CD4-positive, alpha-beta T cell (primary cell): ENCODE measurements around the gene LTC4S. TPM values are rescaled to one million over a fixed set of nuclear protein-coding genes. Genes with fewer than 3 reads are reported as not detected.

Source experiments
- ATAC-seq: fragments of 200-7000 bp; cut with Tn5 transposase; one replicate; pipeline ENCODE4 v1.10.0; 2022; ENCODE audit warnings: mild to moderate bottlenecking; ENCODE audit not compliant: poor library complexity
- CTCF ChIA-PET: fragments of 350-600 bp; sonication (Branson Sonifier 250); formaldehyde crosslinking; loops from one replicate; lab custom pipeline; 2021; ENCODE audit warnings: antibody characterized with exemption, inconsistent platforms; lab: Charles Lee
- POLR2A ChIA-PET: fragments of 350-600 bp; sonication (Branson Sonifier 250); formaldehyde crosslinking; loops from one replicate; lab custom pipeline; 2021; ENCODE audit warnings: antibody characterized with exemption, inconsistent platforms; lab: Charles Lee
- DNase-seq, 14 experiments: peaks; one replicate each; pipeline ENCODE4 v3.0.0-alpha.2; 2013 to 2020; ENCODE audit warnings: mixed read lengths in 2 of 14
- H3K27ac ChIP-seq, 2 donors: one replicate each; pipeline versions ENCODE4 v1.5.1 to v1.7.0; 2013; ENCODE audit warnings: low read length in 2 of 2, low read depth in 1 of 2, mild to moderate bottlenecking in 1 of 2
- H3K27me3 ChIP-seq, 2 experiments: 1 replicate in 1 of 2; 2 replicates in 1 of 2; pipeline versions ENCODE4 v1.6.1 to v1.7.0; 2013; ENCODE audit warnings: low read length in 2 of 2, control low read depth in 1 of 2, mild to moderate bottlenecking in 1 of 2, moderate library complexity in 1 of 2; ENCODE audit not compliant: insufficient read depth in 2 of 2, control insufficient read depth in 1 of 2
- H3K36me3 ChIP-seq: one replicate; pipeline ENCODE4 v1.6.1; 2013; ENCODE audit warnings: low read length, control low read depth; ENCODE audit not compliant: insufficient read depth
- H3K4me1 ChIP-seq: one replicate; pipeline ENCODE4 v1.6.1; 2013; ENCODE audit warnings: low read length, control low read depth; ENCODE audit not compliant: insufficient read depth
- H3K4me3 ChIP-seq: one replicate; pipeline ENCODE4 v1.5.1; 2013; ENCODE audit warnings: mild to moderate bottlenecking, low read length, moderate library complexity
- H3K9me3 ChIP-seq, 2 experiments: 1 replicate in 1 of 2; 2 replicates in 1 of 2; pipeline versions ENCODE4 v1.6.1 to v1.7.0; 2013; ENCODE audit warnings: low read length in 2 of 2, mild to moderate bottlenecking in 2 of 2, control low read depth in 1 of 2, moderate library complexity in 1 of 2; ENCODE audit not compliant: control insufficient read depth in 1 of 2, insufficient read depth in 1 of 2
- H3K27ac Mint-ChIP-seq: one replicate; pipeline ENCODE4 v1.8.0; 2020; ENCODE audit warnings: mixed read lengths
- H3K27me3 Mint-ChIP-seq: one replicate; pipeline ENCODE4 v1.8.0; 2021; ENCODE audit warnings: mixed read lengths
- H3K36me3 Mint-ChIP-seq: one replicate; pipeline ENCODE4 v1.8.0; 2021; ENCODE audit warnings: low read depth, mixed read lengths
- H3K4me1 Mint-ChIP-seq: one replicate; pipeline ENCODE4 v1.8.0; 2021; ENCODE audit warnings: low read depth, mixed read lengths
- H3K4me3 Mint-ChIP-seq: one replicate; pipeline ENCODE4 v1.8.0; 2020; ENCODE audit warnings: mild to moderate bottlenecking, mixed read lengths
- H3K9me3 Mint-ChIP-seq: one replicate; pipeline ENCODE4 v1.8.0; 2020; ENCODE audit warnings: mixed read lengths
- intact Hi-C, 2 experiments: fragments of 100-400 bp; cut with DNase I in 1 of 2; cut with micrococcal nuclease in 1 of 2; formaldehyde crosslinking; loops; one replicate each; pipeline versions ENCODE4 v1.15.1 to v1.9.0; 2023 to 2025; cut with DNase I, micrococcal nuclease
- total RNA-seq, 174 experiments: library from RNA in 2 of 174; stranded (reverse) in 2 of 174; gene quantifications; one replicate each; pipeline ENCODE4 v1.2.3 and lab custom pipeline; 2021 to 2026
- TF ChIP-seq, protein P1 (sequence below): fragments of 200-600 bp; IDR thresholded peaks from one replicate; pipeline ENCODE4 v1.8.0; 2022; ENCODE audit warnings: antibody characterized with exemption, mild to moderate bottlenecking

The LTC4S gene
- total RNA-seq, 2 experiments from 2014 or later: 3.6 to 4.2 TPM

DNA sequence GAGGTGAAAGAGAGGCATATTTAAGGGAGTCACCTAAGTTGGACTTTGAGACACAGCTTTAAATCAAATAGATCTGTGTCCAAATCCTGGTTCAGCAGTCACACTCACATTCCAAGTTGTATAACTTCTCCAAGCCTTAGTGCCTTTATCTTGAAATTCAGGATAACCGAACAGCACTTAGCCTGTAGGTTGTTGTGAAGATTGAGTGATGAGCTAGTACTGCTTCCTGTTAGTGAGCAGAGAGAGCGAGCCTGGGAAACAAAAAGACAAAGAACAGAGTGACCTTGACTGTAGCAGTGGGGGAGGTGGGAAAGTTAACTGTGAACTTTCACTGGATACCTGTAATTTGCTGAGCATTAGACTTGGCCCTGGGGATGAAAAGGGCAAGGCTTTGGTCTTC is 38.8 kb upstream of the LTC4S start:
- H3K27ac Mint-ChIP-seq: peak overlapping the region; percentile 53
- no peak for DNase-seq
- intact Hi-C loops: no loop called here

DNA sequence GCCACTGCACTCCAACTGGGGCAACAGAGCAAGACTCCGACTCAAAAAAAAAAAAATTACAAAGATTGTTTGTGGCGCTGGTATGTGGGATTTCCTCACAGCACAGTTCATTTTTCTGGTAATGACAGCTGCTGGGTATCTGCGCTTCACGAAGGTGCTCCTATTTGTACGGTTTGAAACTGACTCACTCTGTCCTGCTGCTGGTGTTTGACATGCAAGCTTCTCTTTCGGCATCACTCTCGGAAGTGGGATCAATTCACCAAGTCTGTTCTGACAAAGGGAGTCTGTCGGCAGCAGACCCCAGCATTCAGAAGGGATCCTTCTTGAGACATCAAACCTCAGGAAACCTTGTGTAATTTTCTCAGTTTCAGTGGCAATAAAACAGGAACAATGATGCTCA is 34.8 kb upstream of the LTC4S start:
- no peak for ATAC-seq
- intact Hi-C loops: no loop called here
- Histone ChIP-seq H3K27ac (no peak overlapping the region), H3K4me1 (peaks cover 54% of the 10 kb centered on the region), H3K36me3 (peaks cover 2% of the 10 kb centered on the region), H3K9me3 (no peaks in the 10 kb centered on the region), H3K27me3 (no peaks in the 10 kb centered on the region), H3K4me3 (no peak overlapping the region)
- H3K4me1 Mint-ChIP-seq: peaks cover 75% of the 10 kb centered on the region
- ChIA-PET POLR2A (no interaction called here), CTCF (no interaction called here)
- H3K27ac Mint-ChIP-seq: peak overlapping the region; percentile 76
- TF ChIP-seq, protein P1, sequence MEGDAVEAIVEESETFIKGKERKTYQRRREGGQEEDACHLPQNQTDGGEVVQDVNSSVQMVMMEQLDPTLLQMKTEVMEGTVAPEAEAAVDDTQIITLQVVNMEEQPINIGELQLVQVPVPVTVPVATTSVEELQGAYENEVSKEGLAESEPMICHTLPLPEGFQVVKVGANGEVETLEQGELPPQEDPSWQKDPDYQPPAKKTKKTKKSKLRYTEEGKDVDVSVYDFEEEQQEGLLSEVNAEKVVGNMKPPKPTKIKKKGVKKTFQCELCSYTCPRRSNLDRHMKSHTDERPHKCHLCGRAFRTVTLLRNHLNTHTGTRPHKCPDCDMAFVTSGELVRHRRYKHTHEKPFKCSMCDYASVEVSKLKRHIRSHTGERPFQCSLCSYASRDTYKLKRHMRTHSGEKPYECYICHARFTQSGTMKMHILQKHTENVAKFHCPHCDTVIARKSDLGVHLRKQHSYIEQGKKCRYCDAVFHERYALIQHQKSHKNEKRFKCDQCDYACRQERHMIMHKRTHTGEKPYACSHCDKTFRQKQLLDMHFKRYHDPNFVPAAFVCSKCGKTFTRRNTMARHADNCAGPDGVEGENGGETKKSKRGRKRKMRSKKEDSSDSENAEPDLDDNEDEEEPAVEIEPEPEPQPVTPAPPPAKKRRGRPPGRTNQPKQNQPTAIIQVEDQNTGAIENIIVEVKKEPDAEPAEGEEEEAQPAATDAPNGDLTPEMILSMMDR: no peak
- H3K36me3 Mint-ChIP-seq: peaks cover 9% of the 10 kb centered on the region
- no peaks in the 10 kb centered on the region for H3K27me3 Mint-ChIP-seq
- no peaks in the 10 kb centered on the region for H3K9me3 Mint-ChIP-seq
- DNase-seq: peak in 2 of 14 experiments; percentile 42 to 45
- H3K4me3 Mint-ChIP-seq: no peak overlapping the region

More for the DNA sequence above, 38.8 kb upstream of the LTC4S start:
- Histone ChIP-seq H3K4me3 (no peak overlapping the region), H3K27ac (no peak overlapping the region), H3K27me3 (no peaks in the 10 kb centered on the region), H3K4me1 (peaks cover 35% of the 10 kb centered on the region), H3K36me3 (peaks cover 13% of the 10 kb centered on the region), H3K9me3 (no peaks in the 10 kb centered on the region)
- TF ChIP-seq, protein P1: no peak
- Mint-ChIP-seq H3K9me3 (no peaks in the 10 kb centered on the region), H3K27me3 (no peaks in the 10 kb centered on the region), H3K4me3 (peak overlapping the region; percentile 0), H3K4me1 (peaks cover 61% of the 10 kb centered on the region), H3K36me3 (peaks cover 17% of the 10 kb centered on the region)
- ChIA-PET POLR2A (interaction anchor here (0.6 to 1.1 kb wide), 3 partner anchors 20 to 65 kb away, joined by 3 read pairs; partner anchors contain the start of gene SQSTM1), CTCF (interaction anchor here (2.0 kb wide), 1 partner anchor 47 kb away, joined by 5 read pairs; no protein-coding TSS in a partner anchor)
- peak; percentile 54 for ATAC-seq

DNA sequence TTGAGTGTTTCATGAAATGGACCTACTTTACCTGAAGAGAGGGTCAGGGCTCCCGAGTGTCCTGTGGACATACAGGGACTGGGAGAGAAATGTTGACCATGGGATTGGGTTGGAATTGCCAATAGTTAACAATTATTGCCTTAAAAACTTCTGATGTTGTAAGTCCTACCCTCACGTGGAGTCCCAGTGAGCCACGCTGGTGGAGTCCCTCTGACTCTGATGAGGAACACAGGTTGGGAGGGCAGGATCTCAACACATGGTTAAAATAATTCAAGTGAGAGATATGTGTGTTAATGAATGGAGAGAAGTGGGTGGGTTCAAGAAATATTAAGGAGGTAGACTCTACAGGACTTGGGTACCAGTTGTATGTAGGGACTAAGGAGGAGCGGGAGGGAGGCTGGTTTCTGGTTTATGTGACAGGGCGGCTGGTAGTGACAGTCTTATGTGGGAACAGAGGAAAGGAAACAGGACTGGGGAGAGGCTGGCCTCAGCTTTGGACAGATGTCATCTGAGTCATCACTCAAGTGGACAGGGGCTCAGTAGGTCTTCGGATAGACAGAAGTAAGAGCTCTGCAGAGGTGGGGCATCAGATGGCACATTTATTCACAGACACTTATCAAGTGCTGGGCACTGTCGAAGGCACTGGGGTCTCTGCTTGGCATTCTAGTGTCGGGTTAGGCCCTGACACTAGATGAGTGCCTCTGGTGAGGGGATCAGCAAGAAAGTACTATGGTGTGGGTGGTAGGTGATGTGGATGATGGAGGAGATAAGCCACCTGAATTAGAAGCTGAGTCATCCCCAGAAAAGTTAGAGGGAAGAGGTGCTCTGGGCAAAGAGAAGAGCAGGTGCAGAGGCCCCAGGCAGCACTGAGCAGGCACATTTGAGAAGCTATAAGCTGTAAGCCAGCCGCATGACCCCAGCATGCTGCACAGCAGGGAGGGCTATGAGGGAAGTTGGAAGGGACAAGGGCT is 33.9 kb upstream of the LTC4S start:
- no peak for ATAC-seq

More for the DNA sequence above, 33.9 kb upstream of the LTC4S start:
- H3K4me3 ChIP-seq: no peak overlapping the region
- intact Hi-C loops: no loop called here
- TF ChIP-seq, protein P1: no peak
- no peaks in the 10 kb centered on the region for H3K27me3 ChIP-seq
- no peaks in the 10 kb centered on the region for H3K27me3 Mint-ChIP-seq
- peaks cover 3% of the 10 kb centered on the region for H3K36me3 ChIP-seq
- peaks cover 68% of the 10 kb centered on the region for H3K4me1 Mint-ChIP-seq
- H3K4me1 ChIP-seq: peaks cover 45% of the 10 kb centered on the region
- peak overlapping the region; percentile 76 for H3K27ac Mint-ChIP-seq
- H3K9me3 ChIP-seq: no peaks in the 10 kb centered on the region
- peak overlapping the region; percentile 9 for H3K4me3 Mint-ChIP-seq
- H3K27ac ChIP-seq: peak overlapping the region in 1 of 2 donors; percentile 4
- CTCF ChIA-PET: interaction anchor here (0.9 kb wide), 1 partner anchor 35 kb away, joined by 4 read pairs; no protein-coding TSS in a partner anchor
- DNase-seq: peak in 2 of 14 experiments; percentile 11 to 31
- no peaks in the 10 kb centered on the region for H3K9me3 Mint-ChIP-seq
- POLR2A ChIA-PET: no interaction called here
- peaks cover 10% of the 10 kb centered on the region for H3K36me3 Mint-ChIP-seq
